Liver (tissue), 9 donors: ENCODE data around the gene PLXNB2. TPM values are rescaled to one million over a fixed set of nuclear protein-coding genes. Genes with fewer than 3 reads are reported as not detected.

Experiments used
- DNase-seq: peaks from one replicate; pipeline ENCODE4 v3.0.0-alpha.2; 2017; ENCODE audit warnings: low spot score
- H3K27ac ChIP-seq, 2 donors: one replicate each; pipeline ENCODE4 v1.7.0; 2013; ENCODE audit warnings: inconsistent platforms in 2 of 2, low read length in 2 of 2, control low read depth in 1 of 2, low read depth in 1 of 2, mild to moderate bottlenecking in 1 of 2
- H3K27me3 ChIP-seq, 4 donors: one replicate each; pipeline versions ENCODE4 v1.6.1 to v1.7.0; 2013; ENCODE audit warnings: low read length in 3 of 4, inconsistent platforms in 1 of 4, mild to moderate bottlenecking in 1 of 4, moderate library complexity in 1 of 4; ENCODE audit not compliant: control insufficient read depth in 4 of 4, insufficient read depth in 4 of 4
- H3K36me3 ChIP-seq, 4 donors: one replicate each; pipeline versions ENCODE4 v1.6.1 to v1.7.0; 2013; ENCODE audit warnings: low read length in 3 of 4, mild to moderate bottlenecking in 3 of 4, low read depth in 1 of 4, moderate library complexity in 1 of 4; ENCODE audit not compliant: control insufficient read depth in 4 of 4, insufficient read depth in 3 of 4
- H3K4me1 ChIP-seq, 4 donors: one replicate each; pipeline versions ENCODE4 v1.6.1 to v1.7.0; 2013; ENCODE audit warnings: low read length in 3 of 4, mild to moderate bottlenecking in 3 of 4, moderate library complexity in 1 of 4; ENCODE audit not compliant: control insufficient read depth in 4 of 4, insufficient read depth in 4 of 4
- H3K4me3 ChIP-seq, 3 donors: one replicate each; pipeline versions ENCODE4 v1.6.1 to v1.7.0; 2013; ENCODE audit warnings: low read length in 3 of 3, control low read depth in 1 of 3, low read depth in 1 of 3, mild to moderate bottlenecking in 1 of 3
- H3K9ac ChIP-seq, 2 donors: one replicate each; pipeline ENCODE4 v1.7.0; 2013; ENCODE audit warnings: low read length in 2 of 2, mild to moderate bottlenecking in 2 of 2, moderate library complexity in 2 of 2, control low read depth in 1 of 2, low read depth in 1 of 2
- H3K9me3 ChIP-seq, 4 donors: one replicate each; pipeline versions ENCODE4 v1.6.1 to v1.7.0; 2013; ENCODE audit warnings: low read length in 3 of 4; ENCODE audit not compliant: control insufficient read depth in 4 of 4
- ATF3 ChIP-seq: IDR thresholded peaks from 2 replicates; pipeline ENCODE4 v1.6.1; 2016; ENCODE audit warnings: antibody characterized with exemption
- CTCF ChIP-seq: fragments of 150-350 bp; IDR thresholded peaks from 2 replicates; pipeline ENCODE4 v1.5.1; 2017; ENCODE audit warnings: improper control_type of control experiment, low read depth, low read length; ENCODE audit not compliant: missing input control
- FOXA2 ChIP-seq: IDR thresholded peaks from 2 replicates; pipeline ENCODE4 v1.6.1; 2016; ENCODE audit warnings: antibody characterized with exemption
- GABPA ChIP-seq, 2 donors: IDR thresholded peaks in 1 of 2; conservative IDR thresholded peaks in 1 of 2; 2 replicates each; pipeline ENCODE4 v1.6.1; 2016; ENCODE audit warnings: antibody characterized with exemption in 2 of 2, mild to moderate bottlenecking in 1 of 2, moderate library complexity in 1 of 2
- HNF4A ChIP-seq, 2 donors: conservative IDR thresholded peaks; 2 replicates each; pipeline ENCODE4 v1.6.1; 2016; ENCODE audit warnings: antibody characterized with exemption in 2 of 2, mild to moderate bottlenecking in 2 of 2
- HNF4G ChIP-seq: IDR thresholded peaks from 2 replicates; pipeline ENCODE4 v1.6.1; 2016; ENCODE audit warnings: antibody characterized with exemption
- MAX ChIP-seq: IDR thresholded peaks from 2 replicates; pipeline ENCODE4 v1.6.1; 2016; ENCODE audit warnings: antibody characterized with exemption
- NR2F2 ChIP-seq: IDR thresholded peaks from 2 replicates; pipeline ENCODE4 v1.6.1; 2016; ENCODE audit warnings: antibody characterized with exemption
- RAD21 ChIP-seq, 2 donors: IDR thresholded peaks; 2 replicates each; pipeline ENCODE4 v1.6.1; 2016; ENCODE audit warnings: antibody characterized with exemption in 2 of 2, mild to moderate bottlenecking in 2 of 2
- RXRA ChIP-seq, 2 donors: IDR thresholded peaks; 2 replicates each; pipeline ENCODE4 v1.6.1; 2017 to 2018; ENCODE audit warnings: antibody characterized with exemption in 2 of 2, mild to moderate bottlenecking in 1 of 2
- SP1 ChIP-seq: IDR thresholded peaks from 2 replicates; pipeline ENCODE4 v1.6.1; 2018; ENCODE audit warnings: antibody characterized with exemption, mild to moderate bottlenecking
- TAF1 ChIP-seq: conservative IDR thresholded peaks from 2 replicates; pipeline ENCODE4 v1.6.1; 2016; ENCODE audit warnings: antibody characterized with exemption, mild to moderate bottlenecking
- YY1 ChIP-seq: IDR thresholded peaks from 2 replicates; pipeline ENCODE4 v1.6.1; 2016; ENCODE audit warnings: antibody characterized with exemption, mild to moderate bottlenecking
- WGBS: extraction: QIAGEN DNeasy Blood & Tissue Kit; methylation state at CpG from one replicate; pipeline ENCODE4 v1.1.7; 2013; 5-methylcytosine and 5-hydroxymethylcytosine counted together
- polyA plus RNA-seq, 2 donors: library from polyadenylated mRNA; stranded (reverse) in 1 of 2; unstranded in 1 of 2; fragments of 200-250 nt in 1 of 2; fragments of >200 nt in 1 of 2; fragmentation: Nextera tagmentation in 1 of 2; extraction: Ambion mirVana in 1 of 2; gene quantifications; one replicate each; pipeline versions ENCODE4 v1.2.1 to v1.2.3, GENCODE V29; 2013 to 2015
- total RNA-seq, 2 donors: library from RNA; depleted of rRNA; stranded (reverse); fragments of >200 nt; gene quantifications; one replicate each; pipeline ENCODE4 v1.2.3, GENCODE V29; 2014
- donor health status: healthy.
- donor health status: healthy.
- donor health status: healthy.
- donor health status: healthy.
- donor health status: healthy.

Gene PLXNB2
- total and polyA plus RNA-seq, 4 donors, result 28.8 to 95.7 (median 73.9) TPM

GRCh38 chr22:50326956-50327710 lies 19.7 kb upstream of the PLXNB2 start, which contains the start of gene DENND6B:
TSS of gene DENND6B (minus strand) at chr22:50327012. CDS start at chr22:50326988, 24 bp downstream.
- Histone ChIP-seq H3K27ac (peak within 1 kb of the TSS; percentile 70 to 83), H3K9ac (peak within 1 kb of the TSS; percentile 52 to 57), H3K36me3 (no peaks in the 10 kb centered on the region), H3K27me3 (no peaks in the 10 kb centered on the region), H3K4me3 (peak within 1 kb of the TSS; percentile 41 to 85 (median 52)), H3K4me1 (peaks cover 0 to 15% (median 10%) of the 10 kb centered on the region in 4 donors), H3K9me3 (no peaks in the 10 kb centered on the region)
- 2% methylated on average over 105 of the region's 105 CpGs for WGBS
- peak; percentile 83 for DNase-seq
- no peak for TF ChIP-seq HNF4G
- TF ChIP-seq RAD21 (IDR thresholded peaks at IDR 0.05), result peak; percentile 6 to 38
- TF ChIP-seq GABPA (IDR thresholded peaks at IDR 0.05 in 1 of 2, conservative IDR thresholded peaks at IDR 0.05 in 1 of 2), result peak in 1 of 2 donors; percentile 43
- no peak for TF ChIP-seq MAX
- no peak for TF ChIP-seq ATF3
- peak; percentile 90 for TF ChIP-seq CTCF

- no peak for TF ChIP-seq TAF1
- TF ChIP-seq FOXA2, result no peak
- TF ChIP-seq NR2F2, result no peak
- TF ChIP-seq HNF4G, result no peak
- peaks cover 0 to 15% (median 10%) of the 10 kb centered on the region in 4 donors for H3K4me1 ChIP-seq
- H3K4me3 ChIP-seq, result peak overlapping the region; percentile 41 to 85 (median 52)
- no peaks in the 10 kb centered on the region for H3K27me3 ChIP-seq
- no peak for DNase-seq
- 19% methylated on average over 56 of the region's 56 CpGs for WGBS
- no peaks in the 10 kb centered on the region for H3K36me3 ChIP-seq
- no peaks in the 10 kb centered on the region for H3K9me3 ChIP-seq
- no peak overlapping the region for H3K27ac ChIP-seq
- no peak overlapping the region for H3K9ac ChIP-seq
These were observed 18.9 kb upstream of the PLXNB2 start for GRCh38 chr22:50326225-50326955.

DNA sequence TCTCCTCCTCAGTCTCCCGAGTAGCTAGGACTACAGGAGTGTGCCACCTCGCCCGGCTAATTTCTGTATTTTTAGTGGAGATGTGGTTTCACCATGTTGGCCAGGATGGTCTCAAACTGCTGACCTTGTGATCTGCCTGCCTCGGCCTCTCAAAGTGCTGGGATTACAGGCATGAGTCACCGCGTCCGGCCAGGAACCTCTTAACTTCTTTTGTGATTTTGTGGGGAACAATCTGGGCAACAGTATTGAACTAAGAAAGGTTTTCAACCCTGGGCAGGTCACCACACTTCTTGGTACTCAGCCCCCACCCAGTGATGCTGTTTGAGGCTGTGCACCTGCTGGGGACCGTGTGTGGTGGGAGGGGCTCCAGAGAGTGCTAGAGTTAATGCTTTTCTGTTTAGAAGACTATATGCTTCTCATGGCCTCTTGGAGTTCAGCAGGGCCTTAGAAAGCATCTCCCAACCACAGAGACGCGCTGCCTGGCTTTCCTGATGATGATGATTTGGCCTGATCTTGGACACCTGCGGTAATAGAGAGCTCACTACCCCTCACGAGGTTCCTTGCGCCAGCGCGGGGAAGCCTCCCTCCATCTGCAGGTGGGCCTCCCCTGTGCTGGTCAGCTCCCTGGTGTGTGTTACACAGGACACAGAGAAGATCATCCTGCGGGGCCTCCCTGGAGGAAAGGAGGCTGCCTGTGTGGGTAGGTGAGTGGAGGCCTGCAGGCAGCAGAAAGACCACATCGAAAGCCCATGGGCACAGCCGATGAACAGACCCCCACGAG lies 18.2 kb upstream of the PLXNB2 start:
- H3K27ac ChIP-seq, result no peak overlapping the region
- no peak for TF ChIP-seq HNF4A (conservative IDR thresholded peaks at IDR 0.05)
- no peak for TF ChIP-seq CTCF
- no peak for TF ChIP-seq MAX
- TF ChIP-seq ATF3, result no peak
- TF ChIP-seq RXRA (IDR thresholded peaks at IDR 0.05), result no peak
- no peak for TF ChIP-seq YY1
- no peak for TF ChIP-seq SP1
- H3K9me3 ChIP-seq, result no peaks in the 10 kb centered on the region
- H3K4me3 ChIP-seq, result peak overlapping the region in 1 of 3 donors; percentile 85
- no peaks in the 10 kb centered on the region for H3K36me3 ChIP-seq
- no peaks in the 10 kb centered on the region for H3K27me3 ChIP-seq
- no peak for DNase-seq
- H3K4me1 ChIP-seq, result peaks cover 0 to 15% (median 9%) of the 10 kb centered on the region in 4 donors
- WGBS, result 92% methylated on average over 19 of the region's 19 CpGs
- no peak overlapping the region for H3K9ac ChIP-seq
